ENCODE measurements around the gene AJAP1.

Gene AJAP1

DNA sequence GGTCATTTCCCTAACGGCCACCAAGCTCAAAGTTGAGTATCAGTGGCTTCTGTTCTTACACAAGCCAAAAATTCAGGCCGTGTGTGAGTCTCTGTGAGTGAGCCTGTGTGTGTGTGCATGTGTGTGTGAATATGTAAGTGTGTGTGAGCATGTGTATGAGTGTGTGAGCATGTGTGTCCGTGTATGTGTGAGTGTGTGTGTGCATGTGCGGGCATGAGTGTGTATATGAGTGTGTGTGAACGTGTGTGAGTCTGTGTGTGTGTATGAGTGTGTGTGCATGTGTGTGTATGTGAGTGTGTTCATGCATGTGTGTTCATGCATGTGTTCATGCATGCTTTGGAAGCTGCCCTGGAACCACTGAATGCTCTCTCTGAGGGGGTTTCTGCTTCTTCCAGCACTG is 105.7 kb downstream of the AJAP1 start:
- in situ Hi-C loops (cut with MboI; ENCODE audit: low sequenced_read_pairs, unreplicated experiment), result no loop called here
- no peak for DNase-seq (ENCODE audit: low spot score)
- TF ChIP-seq, protein P1, sequence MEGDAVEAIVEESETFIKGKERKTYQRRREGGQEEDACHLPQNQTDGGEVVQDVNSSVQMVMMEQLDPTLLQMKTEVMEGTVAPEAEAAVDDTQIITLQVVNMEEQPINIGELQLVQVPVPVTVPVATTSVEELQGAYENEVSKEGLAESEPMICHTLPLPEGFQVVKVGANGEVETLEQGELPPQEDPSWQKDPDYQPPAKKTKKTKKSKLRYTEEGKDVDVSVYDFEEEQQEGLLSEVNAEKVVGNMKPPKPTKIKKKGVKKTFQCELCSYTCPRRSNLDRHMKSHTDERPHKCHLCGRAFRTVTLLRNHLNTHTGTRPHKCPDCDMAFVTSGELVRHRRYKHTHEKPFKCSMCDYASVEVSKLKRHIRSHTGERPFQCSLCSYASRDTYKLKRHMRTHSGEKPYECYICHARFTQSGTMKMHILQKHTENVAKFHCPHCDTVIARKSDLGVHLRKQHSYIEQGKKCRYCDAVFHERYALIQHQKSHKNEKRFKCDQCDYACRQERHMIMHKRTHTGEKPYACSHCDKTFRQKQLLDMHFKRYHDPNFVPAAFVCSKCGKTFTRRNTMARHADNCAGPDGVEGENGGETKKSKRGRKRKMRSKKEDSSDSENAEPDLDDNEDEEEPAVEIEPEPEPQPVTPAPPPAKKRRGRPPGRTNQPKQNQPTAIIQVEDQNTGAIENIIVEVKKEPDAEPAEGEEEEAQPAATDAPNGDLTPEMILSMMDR (IDR thresholded peaks at IDR 0.05; ENCODE audit: borderline replicate concordance, control extremely low read depth, extremely low read depth, insufficient read depth, missing control alignments), result no peak

DNA sequence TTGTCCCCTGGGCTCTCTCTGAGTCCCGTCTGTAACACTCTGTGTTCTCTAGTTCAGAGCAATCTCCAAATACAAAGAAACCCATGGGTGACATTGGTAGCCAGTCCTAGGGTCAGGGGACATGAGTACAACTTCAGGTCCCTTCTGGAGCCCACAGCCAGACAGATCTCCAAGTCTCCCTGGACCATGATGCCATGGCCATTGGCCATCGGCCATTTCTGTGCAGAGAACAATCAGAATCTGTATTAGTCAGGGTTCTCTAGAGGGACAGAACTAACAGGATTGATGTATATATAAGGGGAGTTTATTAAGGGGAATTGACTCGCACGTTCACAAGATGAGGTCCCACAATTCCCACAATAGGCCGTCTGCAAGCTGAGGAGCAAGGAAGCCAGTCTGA is 106.9 kb downstream of the AJAP1 start:
- TF ChIP-seq, protein P1 (IDR thresholded peaks at IDR 0.05; ENCODE audit: borderline replicate concordance, control extremely low read depth, extremely low read depth, insufficient read depth, missing control alignments), result no peak
- in situ Hi-C loops (cut with MboI; ENCODE audit: low sequenced_read_pairs, unreplicated experiment), result no loop called here
- DNase-seq (ENCODE audit: low spot score), result no peak

DNA sequence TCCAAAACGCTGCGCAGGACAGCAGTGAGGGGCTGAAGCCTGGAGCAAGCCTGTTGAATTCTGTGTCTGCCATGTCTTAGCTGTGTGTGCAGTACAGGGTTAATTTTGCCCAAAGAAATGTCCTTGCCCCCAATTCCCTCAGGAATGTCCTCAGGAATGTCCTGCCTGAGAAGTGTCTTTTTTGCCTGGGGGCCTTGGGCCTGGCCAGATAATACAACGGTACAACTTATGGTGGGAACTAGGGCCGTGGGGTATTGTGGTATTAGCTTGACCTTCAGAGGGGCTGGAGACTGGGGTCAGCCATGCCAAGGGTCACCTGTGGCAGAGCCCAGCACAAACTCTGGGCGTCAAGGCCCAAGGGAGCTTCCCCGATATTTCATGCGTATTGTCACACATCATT is 107.7 kb downstream of the AJAP1 start:
- TF ChIP-seq, protein P1 (IDR thresholded peaks at IDR 0.05; ENCODE audit: borderline replicate concordance, control extremely low read depth, extremely low read depth, insufficient read depth, missing control alignments), result no peak
- DNase-seq (ENCODE audit: low spot score), result no peak
- in situ Hi-C loops (cut with MboI; ENCODE audit: low sequenced_read_pairs, unreplicated experiment), result no loop called here

DNA sequence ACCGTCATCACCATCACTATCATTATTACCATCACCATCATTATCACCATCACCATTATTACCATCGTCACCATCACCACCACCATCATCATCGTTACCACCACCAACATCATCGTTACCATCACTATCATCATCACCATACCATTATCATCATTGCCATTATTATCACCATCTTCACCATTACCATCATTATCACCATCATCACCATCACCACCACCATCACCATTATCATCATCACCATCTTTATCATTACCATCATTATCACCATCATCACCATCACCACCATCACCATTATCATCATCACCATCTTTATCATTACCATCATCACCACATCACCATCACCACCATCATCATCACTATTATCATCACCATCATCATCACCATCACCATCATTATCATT is 112.9 kb downstream of the AJAP1 start:
- DNase-seq (ENCODE audit: low spot score), result no peak
- TF ChIP-seq, protein P1 (IDR thresholded peaks at IDR 0.05; ENCODE audit: borderline replicate concordance, control extremely low read depth, extremely low read depth, insufficient read depth, missing control alignments), result no peak
- in situ Hi-C loops (cut with MboI; ENCODE audit: low sequenced_read_pairs, unreplicated experiment), result no loop called here

DNA sequence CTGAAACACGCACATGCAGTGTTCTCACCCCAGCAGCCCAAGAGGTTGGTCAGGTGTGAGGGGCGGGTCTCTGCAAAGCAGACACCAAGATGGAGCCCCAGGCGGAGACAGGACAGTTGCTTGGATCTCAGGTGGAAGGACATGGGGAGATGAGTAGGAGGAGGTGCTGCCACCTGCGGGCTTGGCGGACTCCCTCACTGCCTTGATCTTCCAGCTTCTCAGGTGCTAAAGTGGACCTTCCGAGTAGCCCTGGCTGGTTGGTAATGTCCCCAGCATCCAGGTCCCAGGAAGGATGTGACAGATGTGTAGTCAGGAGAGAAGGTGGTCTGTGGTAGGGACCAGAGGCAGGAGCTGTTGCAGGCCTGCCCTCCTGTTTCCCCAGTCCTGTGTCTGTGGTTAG is 114.1 kb downstream of the AJAP1 start:
- in situ Hi-C loops (cut with MboI; ENCODE audit: low sequenced_read_pairs, unreplicated experiment), result no loop called here
- TF ChIP-seq, protein P1 (IDR thresholded peaks at IDR 0.05; ENCODE audit: borderline replicate concordance, control extremely low read depth, extremely low read depth, insufficient read depth, missing control alignments), result no peak
- DNase-seq (ENCODE audit: low spot score), result no peak

DNA sequence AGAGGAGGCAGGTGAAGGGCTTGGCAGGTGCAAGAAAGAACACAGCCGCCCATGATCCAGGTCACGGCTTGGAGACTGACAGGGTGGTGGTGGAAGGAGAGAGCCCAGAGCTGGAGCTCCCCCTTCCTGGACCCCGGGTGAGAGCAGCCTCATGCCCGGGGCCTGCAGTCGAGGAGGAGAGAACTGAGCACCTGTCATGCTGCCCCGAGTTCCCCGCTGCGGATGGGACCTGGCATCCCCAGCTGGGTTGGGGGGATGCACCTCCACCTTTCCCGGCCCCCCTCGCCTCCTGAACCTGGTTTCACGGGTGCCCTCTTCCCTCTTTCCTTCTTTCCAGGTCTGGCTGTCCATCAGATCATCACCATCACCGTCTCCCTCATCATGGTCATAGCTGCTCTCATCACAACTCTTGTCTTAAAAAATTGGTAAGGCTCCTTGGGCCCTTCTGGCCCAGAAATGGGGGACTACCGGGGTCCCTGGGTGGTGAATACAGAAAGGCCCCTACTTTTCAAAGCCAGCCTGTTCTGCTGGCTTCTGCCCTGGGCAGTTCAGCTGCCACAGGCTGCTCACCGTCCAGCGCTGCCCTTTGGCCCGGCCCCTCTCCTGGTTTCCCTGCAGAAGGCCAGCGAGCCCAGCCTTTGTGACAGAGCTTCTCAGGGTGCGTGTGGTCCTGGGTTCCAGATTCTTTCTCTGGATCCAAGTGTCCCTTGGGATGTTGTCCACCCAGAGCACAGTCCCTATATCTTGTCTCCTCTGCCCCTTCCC is 115.3 kb downstream of the AJAP1 start:
- in situ Hi-C loops (cut with MboI; ENCODE audit: low sequenced_read_pairs, unreplicated experiment), result no loop called here
- TF ChIP-seq, protein P1 (IDR thresholded peaks at IDR 0.05; ENCODE audit: borderline replicate concordance, control extremely low read depth, extremely low read depth, insufficient read depth, missing control alignments), result no peak
- no peak for DNase-seq (ENCODE audit: low spot score)

Data from GM13976 (cell line).